ENCODE data around the gene MYO1D. TPM values are rescaled to one million over a fixed set of nuclear protein-coding genes. Genes with fewer than 3 reads are reported as not detected.
"Not testable (repeated sequence)": the region's sequence is repeated elsewhere in the genome, so short reads cannot be mapped to it uniquely, and the experiment has no call there.

The MYO1D gene
- polyA plus RNA-seq, 1 donor, result 5.7 TPM

DNA sequence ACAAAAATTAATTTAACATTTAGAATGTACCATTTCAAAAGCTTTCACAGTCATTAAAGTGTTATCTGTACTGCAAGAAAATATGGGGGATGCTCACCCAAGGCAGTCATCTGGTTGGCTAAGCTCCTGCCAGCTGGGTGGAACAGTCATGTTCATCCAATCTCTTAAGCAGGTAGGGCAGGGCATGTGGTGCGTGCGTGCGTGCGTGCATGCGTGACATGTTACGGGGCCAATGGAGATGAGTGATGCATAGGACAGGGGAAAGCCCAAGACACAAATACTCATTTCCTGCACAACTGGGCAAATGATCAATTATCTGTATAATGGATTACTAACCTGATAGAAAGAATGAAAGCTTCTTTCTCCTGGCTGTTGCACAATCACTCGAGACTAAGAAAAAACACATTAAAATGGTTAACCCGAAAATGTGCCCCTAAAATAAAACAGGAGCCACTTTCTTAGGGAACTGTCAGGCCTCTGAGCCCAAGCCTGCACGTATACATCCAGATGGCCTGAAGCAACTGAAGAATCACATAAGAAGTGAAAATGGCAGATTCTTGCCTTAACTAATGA, 104.4 kb downstream of the MYO1D start:
- DNase-seq, result no peak

DNA sequence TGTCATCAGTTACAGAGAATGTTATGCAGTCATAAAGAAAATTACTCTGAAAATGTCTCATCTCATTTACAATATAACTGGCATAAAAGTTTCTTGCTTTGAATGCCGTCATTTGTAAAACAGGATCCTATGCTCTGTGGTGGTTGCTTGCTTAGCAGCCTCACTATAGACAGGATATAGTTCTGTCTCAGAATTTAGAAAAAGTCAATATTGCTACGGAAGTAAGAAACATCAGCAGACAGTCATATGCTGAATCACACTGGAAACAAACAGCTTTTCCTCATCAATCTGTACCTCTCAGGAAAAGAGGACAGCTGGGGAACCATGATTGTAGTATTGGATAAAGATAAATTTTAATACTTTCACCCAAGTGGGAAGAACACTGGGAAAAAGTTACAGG, 105.5 kb downstream of the MYO1D start:
- DNase-seq, result no peak

DNA sequence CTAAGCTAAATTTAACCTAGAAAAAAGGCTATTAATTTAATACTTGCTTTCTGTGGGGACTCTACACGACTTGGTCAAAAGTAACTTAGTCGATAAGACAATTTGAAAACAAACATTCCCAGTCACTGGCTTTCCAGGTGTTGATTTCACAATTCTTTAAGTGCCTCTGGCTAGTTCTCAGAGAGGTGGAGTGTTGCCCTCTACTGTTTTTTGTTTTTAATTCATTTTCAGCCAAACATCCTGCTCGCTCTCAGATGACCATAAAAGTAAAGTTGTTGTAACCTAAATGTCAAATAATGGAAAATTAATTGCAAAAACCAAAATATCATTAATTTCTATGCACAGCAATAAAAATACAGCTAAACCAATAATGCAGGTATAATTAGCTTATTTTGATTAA, 107.1 kb downstream of the MYO1D start:
- no peak for DNase-seq

DNA sequence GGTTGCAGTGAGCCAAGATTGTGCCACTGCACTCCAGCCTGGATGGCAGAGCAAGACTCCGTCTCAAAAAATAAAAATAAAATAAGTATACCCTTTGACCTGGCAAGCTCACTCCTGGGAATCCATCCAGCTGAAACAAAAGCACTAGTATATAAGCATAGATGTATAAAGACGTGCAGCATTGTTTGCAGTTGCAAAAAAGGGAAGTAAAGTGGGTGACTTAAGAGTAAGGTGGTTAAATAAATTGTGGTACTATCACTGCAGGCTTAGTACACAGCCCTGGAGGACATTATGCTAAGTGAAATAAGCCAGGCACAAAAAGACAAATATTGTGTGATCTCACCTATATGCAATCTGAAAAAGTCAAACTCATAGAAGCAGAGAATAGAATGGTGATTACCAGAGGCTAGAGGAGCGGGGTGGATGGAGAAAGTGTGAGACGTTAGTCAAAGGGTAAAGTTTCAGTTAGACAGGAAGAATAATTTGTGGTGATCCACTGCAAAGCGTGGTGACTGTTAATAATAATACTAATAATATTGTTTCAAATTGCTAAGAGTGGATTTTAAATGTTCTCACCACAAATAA, 113.0 kb downstream of the MYO1D start:
- DNase-seq, result no peak

DNA sequence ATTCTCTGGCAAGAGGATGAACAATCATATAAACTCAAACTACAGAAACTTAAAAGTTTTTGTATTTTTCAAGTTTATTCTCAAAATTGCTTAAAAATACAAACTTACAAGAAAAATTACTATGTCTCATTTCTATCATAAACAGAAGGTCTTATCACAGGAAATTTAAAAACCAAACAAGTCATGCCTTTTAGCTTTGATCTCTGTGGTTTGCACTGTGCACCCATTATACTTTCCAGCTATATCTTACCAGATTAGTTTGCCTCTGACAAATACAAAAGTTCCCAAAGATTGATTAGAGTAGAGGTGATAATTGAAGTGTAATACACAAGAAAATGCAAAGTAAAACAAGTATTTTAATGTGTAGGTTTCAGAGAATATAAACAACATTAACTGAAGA, 117.4 kb downstream of the MYO1D start:
- no peak for DNase-seq

DNA sequence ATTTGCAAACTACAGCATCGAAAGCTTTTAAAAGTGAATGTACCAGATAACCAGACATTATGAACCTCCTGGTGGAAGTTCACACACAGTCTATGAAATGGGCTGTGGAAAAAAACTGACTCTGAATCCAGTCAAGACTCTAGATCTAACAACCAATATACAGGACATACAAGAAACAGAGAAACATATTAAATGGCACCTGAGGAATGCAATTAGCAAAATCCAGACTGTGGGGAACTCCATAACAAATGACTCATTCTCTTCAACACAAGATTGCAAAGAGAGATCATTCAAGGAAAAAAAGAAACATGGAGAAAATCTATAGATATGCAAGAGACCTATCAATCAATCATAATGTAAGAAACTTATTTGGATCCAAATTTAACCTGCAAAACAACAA, 119.0 kb downstream of the MYO1D start:
- DNase-seq, result no peak

DNA sequence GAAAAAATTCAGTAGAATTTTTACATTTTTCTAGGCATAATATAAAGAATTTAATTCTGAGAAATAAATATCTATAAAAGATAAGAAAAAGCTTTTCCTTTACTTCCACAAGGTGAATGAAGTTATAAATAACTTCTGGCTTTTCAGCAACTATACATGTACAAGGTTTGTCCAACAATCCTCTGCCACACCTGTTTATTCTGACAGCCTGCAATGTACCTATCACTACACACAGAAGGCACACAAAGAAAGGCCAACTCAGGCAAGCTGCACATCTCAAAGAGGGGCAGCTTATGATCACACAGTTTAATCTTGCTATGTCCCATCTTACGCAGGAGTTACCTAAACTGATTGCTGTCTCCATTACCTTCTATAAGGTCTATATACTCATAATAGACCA, 120.2 kb downstream of the MYO1D start:
- no peak for DNase-seq

DNA sequence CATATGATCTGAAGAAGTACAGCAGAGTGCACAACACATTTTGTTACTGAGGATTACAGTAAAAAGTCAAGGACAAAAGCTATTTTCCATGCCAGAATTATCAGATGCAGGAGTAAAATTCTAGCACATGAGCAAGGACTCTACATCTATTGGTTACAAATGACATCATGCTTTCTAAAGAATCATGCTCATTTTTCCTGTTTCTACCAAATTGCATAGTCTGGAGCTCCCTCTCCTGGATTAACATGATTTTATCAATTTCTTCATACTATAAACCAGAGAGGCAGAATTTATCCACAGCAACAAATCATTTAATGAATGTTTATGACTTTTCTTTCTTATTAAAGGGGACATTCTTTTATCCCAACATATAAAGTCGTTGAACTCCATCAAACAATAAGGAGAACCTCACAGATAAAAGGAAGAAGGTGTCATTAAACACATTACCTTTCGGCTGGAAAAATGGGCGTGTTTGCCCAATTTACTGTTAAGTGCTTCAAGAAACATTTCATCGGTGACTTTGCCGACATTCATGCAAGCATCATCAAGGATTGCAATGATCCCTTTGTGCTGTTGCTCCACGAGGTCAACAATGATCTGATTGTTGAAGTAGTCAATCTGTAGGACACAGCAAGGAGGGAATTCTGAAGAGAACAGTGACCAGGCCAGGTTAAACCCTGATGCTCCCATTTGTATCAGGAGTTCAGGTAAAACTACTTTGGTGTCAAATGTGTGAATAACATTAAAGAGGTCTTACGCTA, 121.7 kb downstream of the MYO1D start:
- DNase-seq, result peak; percentile 58

DNA sequence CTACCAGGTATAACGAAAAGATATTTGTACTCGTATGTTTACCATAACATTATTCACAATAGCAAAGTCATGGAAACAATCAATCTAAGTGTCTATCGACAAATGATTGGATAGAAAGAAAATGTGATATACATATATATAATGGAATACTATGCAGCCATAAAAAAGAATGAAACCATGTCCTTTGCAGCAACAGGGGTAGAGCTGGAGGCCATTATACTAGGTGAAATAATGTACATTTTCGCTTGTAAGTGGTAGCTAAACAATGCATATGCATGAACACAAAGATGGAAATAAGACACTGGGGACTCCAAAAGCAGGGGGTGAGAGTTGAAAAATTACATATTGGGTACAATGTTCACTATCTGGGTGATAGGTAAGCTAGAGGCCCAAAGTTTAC, 124.0 kb downstream of the MYO1D start:
- no peak for DNase-seq

DNA sequence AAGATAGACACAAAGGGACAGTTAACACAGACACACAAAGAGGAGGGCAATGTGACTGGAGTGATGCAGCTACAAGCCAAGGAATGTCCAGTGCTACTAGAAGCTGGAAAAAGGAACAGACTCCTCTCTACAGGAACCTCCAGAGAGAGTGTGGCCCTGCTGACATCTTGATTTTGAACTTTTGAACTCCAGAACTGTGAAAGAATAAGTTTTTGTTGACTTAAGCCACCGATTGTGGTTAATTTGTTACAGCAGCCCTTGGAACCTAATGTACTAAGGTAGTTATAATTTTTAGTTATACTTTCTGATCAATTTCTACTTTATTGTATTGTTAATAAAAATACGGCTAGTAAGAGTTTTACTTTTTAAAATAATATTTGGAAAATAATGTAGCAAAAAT, 129.1 kb downstream of the MYO1D start:
- DNase-seq, result no peak

DNA sequence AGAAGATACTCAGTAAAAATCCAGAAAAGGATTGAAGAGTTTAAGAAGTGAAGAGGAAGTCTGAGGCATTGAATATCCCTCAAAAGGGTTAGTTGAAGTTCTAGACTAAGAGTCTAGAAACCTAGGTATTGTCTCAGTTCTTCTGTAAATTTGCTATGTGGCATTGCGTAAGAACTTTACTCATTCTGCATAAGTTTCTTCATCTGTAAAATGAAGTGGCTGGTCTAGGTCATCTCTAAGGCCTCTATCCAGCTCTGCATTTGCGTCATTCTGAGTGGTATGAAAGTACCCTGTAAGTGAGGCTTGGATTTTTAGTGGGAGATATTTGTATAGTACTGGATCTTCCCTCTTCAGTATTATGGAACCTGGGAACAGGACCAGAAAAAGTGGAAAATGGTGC, 130.2 kb downstream of the MYO1D start:
- no peak for DNase-seq

DNA sequence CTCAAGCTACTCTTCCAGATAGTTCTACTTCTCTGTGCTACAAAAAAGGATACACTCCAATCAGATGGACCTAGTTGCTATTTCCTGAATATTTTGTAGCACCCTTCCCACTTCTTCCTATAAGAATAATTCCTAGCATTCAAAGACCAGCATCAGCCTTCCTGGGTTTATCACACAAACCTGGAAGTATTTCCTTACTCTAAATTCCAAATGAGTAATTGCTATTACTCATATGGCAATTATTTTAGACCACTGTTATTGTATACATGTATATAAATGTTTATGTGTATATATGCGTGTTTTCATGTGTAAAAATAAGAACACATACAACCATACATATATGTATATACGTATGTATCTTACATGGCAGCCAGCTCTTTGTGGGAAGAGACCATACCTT, 130.6 kb downstream of the MYO1D start:
- DNase-seq, result no peak

DNA sequence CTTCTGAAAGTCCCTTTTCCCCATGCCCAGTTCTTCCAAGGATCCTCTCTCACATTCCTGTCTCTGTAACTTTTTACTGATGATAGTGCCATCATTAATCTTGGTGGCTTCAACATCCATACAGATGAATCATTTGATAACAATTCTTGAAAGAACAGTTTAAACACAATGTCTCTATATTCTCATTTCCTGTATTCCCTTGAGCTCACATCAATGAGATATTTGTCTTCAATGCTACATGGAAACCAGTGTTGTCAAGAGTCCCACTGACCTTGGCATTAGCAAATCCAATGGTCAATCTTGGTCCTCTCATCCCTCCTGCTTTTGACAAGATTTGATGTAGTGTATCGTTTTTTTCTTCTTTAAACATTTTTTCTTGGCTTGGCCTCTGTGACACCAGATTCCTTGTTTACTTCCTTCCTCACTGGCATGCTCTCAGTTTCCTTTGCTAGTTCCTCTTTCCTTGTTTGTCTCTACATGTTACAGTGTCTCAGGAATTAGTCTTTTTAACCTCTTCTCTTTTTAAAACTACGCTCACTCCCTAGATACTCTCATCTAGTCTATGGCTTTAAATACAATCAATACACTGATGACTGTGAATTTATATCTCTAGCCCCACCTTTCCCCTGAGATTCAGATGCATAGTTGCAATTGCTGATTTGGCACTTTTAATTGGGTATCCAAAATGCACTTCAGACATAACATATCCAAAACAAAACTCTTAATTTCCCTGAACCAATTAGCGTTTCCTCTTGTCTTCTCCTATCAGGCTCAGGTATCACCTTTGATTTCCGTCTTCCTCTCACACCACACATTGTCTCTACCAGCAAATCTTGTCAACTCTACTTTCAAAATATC, 134.0 kb downstream of the MYO1D start:
- no peak for DNase-seq

DNA sequence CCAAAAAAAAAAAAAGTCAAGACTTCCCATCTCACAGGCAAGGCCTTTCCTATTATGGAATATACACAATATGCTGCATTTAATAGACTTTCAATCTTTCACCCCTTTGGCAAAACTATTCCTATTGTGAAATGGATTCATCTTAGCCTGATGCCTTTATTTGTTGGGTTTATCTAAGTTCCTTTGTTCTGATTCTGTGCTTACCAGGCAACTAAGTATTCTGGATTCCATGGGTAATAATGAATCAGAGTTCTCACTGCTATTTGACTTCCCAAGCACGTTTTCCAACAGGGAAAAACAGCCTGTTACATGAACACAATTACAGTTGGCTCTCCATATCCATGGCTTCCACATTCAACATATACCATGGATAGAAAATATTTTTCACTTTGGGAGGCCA, 135.5 kb downstream of the MYO1D start:
- no peak for DNase-seq

DNA sequence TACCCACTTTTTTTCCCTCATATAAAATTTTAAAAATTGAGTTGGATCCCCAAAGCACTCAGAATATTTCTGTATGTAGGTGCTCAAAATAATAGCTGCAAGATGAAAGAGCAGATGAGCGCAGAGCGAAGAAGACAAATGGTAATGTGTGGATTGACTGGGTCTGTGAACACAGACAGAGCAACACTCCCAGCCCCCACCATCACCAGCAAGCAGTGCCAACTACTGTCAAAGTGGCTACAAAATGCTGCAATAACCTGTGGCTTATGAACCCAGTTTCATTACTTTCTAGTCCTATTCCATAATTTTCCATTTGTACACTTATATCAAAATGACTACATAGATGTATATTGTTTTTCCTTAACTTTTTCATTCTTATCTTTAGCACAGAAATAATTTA, 137.2 kb downstream of the MYO1D start:
- no peak for DNase-seq

DNA sequence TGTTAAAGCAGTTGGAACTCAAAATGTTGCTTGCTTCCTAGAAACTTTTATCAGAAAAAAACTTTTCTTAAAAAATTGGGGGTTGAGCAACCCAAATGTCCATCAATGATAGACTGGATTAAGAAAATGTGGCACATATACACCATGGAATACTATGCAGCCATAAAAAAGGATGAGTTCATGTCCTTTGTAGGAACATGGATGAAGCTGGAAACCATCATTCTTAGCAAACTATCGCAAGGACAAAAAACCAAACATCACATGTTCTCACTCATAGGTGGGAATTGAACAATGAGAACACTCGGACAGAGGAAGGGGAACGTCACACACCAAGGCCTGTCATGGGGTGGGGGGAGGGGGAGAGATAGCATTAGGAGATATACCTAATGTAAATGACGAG, 137.8 kb downstream of the MYO1D start:
- DNase-seq, result not testable (repeated sequence)

DNA sequence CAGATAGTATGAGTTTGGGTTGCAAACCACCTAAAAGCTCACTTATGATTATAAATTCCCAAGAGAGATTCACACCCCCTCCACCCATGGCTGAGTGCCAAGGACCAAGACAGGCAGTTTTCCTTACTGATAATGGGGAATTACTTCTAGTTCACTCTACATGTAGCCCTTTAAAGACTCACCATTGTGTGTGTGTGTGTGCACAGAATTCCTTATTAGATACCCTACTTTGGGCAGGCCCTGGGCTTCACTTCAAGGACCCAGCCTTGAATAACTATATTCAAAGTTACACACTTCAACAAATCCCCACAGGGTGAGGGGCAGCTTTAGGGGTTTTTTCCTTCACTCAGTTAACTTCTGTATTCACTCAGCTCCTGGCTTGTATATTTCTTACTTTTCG, 143.5 kb downstream of the MYO1D start:
- DNase-seq, result no peak

DNA sequence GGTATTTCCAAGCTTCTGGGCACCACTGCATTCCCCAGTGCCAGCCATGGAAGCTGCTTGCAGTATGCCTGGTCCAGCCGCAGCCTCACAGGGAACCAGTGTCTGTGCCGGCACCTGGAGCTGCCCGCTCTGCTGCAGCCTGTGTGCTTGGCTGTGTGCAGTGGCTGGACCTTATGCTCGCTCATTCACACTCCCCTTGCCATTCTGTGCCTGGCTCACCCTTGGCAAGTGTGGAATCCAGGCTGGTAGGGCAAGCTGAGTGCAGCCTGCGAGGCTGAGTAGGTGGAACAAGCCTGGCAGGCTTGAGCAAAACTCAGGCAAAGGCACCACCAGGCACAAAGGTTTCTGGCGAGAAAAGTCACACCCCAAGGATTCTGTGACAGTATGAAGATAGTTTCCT, 144.0 kb downstream of the MYO1D start:
- no peak for DNase-seq

DNA sequence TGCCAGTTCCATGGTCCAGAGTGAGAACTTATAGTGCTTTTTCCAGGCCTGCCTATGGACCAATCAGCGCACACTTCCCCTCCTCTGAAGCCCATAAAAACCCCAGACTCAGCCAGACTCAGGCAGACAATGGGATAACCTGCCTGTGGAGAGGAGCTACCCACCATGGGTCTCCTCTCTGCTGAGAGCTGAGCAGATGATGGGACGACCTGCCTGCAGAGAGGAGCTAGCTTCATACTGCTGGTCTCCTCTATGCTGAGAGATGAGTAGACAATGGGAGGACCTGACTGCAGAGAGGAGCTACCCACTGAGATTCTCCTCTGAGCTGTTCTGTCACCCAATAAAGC, 144.7 kb downstream of the MYO1D start:
- no peak for DNase-seq

DNA sequence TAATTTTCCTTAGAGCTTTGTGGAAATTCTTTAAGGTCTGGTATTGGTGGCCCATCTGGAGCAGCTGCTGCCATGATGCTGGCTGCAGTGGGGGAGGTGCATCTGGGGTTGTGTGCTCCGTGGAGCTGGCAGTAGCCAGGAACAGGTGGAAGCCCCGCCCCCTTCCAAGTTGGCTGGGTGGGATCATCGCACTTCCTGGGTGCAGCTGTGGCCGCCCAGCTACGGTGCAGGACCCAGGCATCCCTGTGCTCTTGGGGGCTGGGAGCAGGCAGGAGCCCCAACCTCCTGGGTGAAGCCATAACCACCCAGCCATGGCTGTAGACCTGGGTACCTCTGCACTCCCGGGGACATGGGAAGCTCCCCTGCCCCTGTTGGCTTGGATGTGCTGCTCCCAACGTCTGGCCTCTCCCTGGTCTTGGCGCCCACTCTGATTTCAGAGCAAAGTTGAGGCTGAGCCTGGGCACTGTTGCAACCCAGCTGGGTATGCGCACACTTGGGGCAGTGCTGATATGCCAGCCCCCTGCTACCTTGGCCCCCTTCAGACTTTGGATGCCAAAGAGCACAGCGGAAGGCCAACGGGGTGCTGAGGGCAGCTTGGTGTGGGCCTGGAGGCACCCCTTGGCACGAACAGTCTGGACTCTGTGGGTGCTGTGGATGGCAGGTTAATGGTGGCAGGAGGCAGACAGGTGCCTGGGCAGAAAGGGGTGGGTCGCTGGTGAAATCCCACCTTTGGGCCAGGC, 145.2 kb downstream of the MYO1D start:
- DNase-seq, result no peak

DNA sequence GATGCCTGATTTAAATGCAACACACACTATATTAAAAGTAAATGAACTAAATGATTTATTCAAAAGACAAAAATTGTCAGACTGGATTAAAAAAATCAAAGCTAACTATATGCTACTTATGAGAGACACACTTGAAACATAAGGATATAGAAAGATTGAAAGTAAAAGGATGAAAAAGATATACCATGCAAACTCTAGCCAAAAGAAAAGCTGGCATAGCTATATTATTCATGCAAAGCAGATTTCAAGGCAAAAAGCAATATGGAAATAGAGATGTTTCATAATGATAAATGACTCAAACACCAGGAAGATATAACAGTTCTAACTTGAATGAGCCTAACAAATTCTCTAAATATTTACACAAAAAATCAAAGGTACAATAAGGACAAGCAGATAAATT, 149.2 kb downstream of the MYO1D start:
- DNase-seq, result no peak

DNA sequence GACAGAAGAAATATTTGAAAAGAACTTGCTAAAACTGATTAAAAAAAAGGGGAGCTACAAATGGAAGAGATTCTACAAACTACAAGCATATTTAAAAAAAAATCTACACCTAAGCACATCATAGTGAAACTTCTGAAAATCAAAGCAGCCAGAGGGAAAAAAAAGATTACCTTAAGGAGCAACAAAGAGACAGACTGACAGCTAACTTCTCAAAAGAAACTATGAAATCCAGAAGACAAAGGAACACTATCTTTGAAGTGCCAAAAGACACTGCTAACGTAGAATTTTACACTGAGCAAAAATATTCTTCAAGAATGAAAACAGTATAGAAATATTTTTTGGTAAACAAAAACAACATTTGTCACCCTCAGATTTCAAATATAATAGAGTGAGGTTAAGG, 151.2 kb downstream of the MYO1D start:
- no peak for DNase-seq

Data from hindlimb muscle (tissue), 1 donor.